ENCODE data around the gene TBC1D32. TPM values are rescaled to one million over a fixed set of nuclear protein-coding genes. Genes with fewer than 3 reads are reported as not detected.
"Not testable (repeated sequence)": the region's sequence is repeated elsewhere in the genome, so short reads cannot be mapped to it uniquely, and the experiment has no call there.

Gene TBC1D32
- total RNA-seq, 4 donors from 2014 or later = 16.5 to 29.2 (median 27.0) TPM

DNA sequence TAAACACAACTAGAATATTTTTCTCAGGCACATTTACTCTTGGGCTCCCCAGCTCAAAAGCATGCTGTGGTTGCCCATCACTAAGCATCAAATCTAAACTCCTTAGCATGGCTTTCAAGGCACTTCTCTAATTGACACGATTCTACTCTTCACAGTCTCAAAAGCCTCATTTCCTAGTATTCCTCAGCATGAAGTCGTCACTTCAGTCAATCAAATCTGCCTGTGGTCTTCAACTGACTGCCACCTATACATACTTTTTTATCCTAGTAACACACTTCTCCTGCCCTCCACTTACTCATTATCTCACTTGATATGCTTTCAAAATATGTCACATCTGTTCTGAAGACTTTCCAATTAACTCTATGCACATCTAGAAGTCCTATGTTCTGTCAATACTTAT, 110.3 kb downstream of the TBC1D32 start:
- H3K27ac ChIP-seq = no peak overlapping the region
- DNase-seq = no peak
- H3K36me3 ChIP-seq = no peaks in the 10 kb centered on the region
- TF ChIP-seq POLR2A (IDR thresholded peaks at IDR 0.05) = no peak
- TF ChIP-seq, protein P1, sequence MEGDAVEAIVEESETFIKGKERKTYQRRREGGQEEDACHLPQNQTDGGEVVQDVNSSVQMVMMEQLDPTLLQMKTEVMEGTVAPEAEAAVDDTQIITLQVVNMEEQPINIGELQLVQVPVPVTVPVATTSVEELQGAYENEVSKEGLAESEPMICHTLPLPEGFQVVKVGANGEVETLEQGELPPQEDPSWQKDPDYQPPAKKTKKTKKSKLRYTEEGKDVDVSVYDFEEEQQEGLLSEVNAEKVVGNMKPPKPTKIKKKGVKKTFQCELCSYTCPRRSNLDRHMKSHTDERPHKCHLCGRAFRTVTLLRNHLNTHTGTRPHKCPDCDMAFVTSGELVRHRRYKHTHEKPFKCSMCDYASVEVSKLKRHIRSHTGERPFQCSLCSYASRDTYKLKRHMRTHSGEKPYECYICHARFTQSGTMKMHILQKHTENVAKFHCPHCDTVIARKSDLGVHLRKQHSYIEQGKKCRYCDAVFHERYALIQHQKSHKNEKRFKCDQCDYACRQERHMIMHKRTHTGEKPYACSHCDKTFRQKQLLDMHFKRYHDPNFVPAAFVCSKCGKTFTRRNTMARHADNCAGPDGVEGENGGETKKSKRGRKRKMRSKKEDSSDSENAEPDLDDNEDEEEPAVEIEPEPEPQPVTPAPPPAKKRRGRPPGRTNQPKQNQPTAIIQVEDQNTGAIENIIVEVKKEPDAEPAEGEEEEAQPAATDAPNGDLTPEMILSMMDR (IDR thresholded peaks at IDR 0.05) = no peak
- H3K4me3 ChIP-seq = no peak overlapping the region
- no peaks in the 10 kb centered on the region for H3K9me3 ChIP-seq
- H3K4me1 ChIP-seq = no peaks in the 10 kb centered on the region
- H3K27me3 ChIP-seq = no peaks in the 10 kb centered on the region

DNA sequence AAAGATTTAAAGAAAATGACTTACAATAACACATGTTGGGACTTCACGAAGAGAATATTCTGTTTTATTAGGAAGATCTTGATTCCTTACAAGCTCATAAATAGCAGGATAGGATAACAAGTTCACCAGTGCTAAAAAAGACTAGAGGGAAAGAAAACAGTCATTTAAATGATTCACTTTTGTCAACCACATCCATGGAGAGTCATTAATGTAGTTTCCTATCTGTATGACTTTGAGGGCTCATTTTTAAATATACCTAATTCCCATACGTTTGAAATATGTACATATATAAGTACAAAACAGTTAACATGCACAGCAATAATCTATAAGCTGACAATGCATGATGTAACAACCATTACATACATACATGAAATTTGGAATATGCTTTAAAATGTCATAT, 111.1 kb downstream of the TBC1D32 start:
- H3K27ac ChIP-seq = no peak overlapping the region
- no peaks in the 10 kb centered on the region for H3K4me1 ChIP-seq
- DNase-seq = no peak
- H3K27me3 ChIP-seq = no peaks in the 10 kb centered on the region
- no peaks in the 10 kb centered on the region for H3K9me3 ChIP-seq
- TF ChIP-seq POLR2A (IDR thresholded peaks at IDR 0.05) = no peak
- TF ChIP-seq, protein P1 (IDR thresholded peaks at IDR 0.05) = no peak
- no peaks in the 10 kb centered on the region for H3K36me3 ChIP-seq
- no peak overlapping the region for H3K4me3 ChIP-seq

GRCh38 chr6:121222656-121223055, 111.6 kb downstream of the TBC1D32 start:
- Histone ChIP-seq H3K4me3 (no peak overlapping the region), H3K36me3 (no peaks in the 10 kb centered on the region), H3K27ac (no peak overlapping the region), H3K9me3 (no peaks in the 10 kb centered on the region), H3K4me1 (no peaks in the 10 kb centered on the region), H3K27me3 (no peaks in the 10 kb centered on the region)
- no peak for DNase-seq
- TF ChIP-seq POLR2A (IDR thresholded peaks at IDR 0.05) = no peak
- TF ChIP-seq, protein P1 (IDR thresholded peaks at IDR 0.05) = no peak

- DNase-seq = no peak
- no peak overlapping the region for H3K4me3 ChIP-seq
- H3K9me3 ChIP-seq = peaks cover 0 to 5% (median 0%) of the 10 kb centered on the region in 4 donors
- no peaks in the 10 kb centered on the region for H3K4me1 ChIP-seq
- H3K36me3 ChIP-seq = peaks cover 0 to 16% (median 0%) of the 10 kb centered on the region in 3 donors
- no peaks in the 10 kb centered on the region for H3K27me3 ChIP-seq
- TF ChIP-seq, protein P1 (IDR thresholded peaks at IDR 0.05) = no peak
- no peak for TF ChIP-seq POLR2A (IDR thresholded peaks at IDR 0.05)
- no peak overlapping the region for H3K27ac ChIP-seq
Measured at GRCh38 chr6:121216928-121217327, 117.4 kb downstream of the TBC1D32 start.

- not testable (repeated sequence) for H3K27me3 ChIP-seq, H3K4me3 ChIP-seq
Measured at GRCh38 chr6:121213341-121213740, 120.9 kb downstream of the TBC1D32 start.

DNA sequence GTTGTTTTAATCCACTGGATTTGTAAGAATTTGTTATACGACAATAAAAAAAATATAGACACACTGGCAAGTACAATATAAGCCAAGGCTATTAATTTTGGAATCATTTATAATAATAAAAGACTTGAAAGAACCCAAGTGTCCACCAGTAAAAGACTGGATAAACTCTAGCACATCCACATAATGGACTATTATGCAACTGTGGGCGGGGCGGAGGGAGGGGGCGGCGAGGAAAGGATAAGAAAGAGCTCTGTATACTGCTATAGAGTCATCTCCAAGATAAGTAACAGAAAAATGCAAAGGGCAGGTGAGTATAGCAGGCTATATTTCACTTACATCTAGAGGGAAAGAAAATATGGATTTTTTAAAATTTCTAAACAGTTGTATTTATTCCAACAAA, 123.3 kb downstream of the TBC1D32 start:
- H3K27ac ChIP-seq = no peak overlapping the region
- H3K9me3 ChIP-seq = peaks cover 0 to 5% (median 0%) of the 10 kb centered on the region in 4 donors
- H3K36me3 ChIP-seq = peaks cover 0 to 12% (median 0%) of the 10 kb centered on the region in 3 donors
- no peak overlapping the region for H3K4me3 ChIP-seq
- DNase-seq = no peak
- TF ChIP-seq, protein P1 (IDR thresholded peaks at IDR 0.05) = no peak
- no peak for TF ChIP-seq POLR2A (IDR thresholded peaks at IDR 0.05)
- H3K4me1 ChIP-seq = no peaks in the 10 kb centered on the region
- H3K27me3 ChIP-seq = no peaks in the 10 kb centered on the region

More at GRCh38 chr6:121213341-121213740, 120.9 kb downstream of the TBC1D32 start:
- H3K27ac ChIP-seq, DNase-seq, H3K9me3 ChIP-seq, H3K4me1 ChIP-seq: not testable (repeated sequence)
- H3K36me3 ChIP-seq = peaks cover 0 to 16% (median 0%) of the 10 kb centered on the region in 3 donors
